IPS-18a (cell line): ENCODE results near the gene LRRK1.

ENCODE experiments used
- H3K27ac ChIP-seq: one replicate; pipeline ENCODE4 v1.5.1; 2013; ENCODE audit warnings: low read length
- H3K27me3 ChIP-seq: one replicate; pipeline ENCODE4 v1.6.1; 2013; ENCODE audit warnings: mild to moderate bottlenecking, low read length; ENCODE audit not compliant: control insufficient read depth, insufficient read depth
- H3K36me3 ChIP-seq: one replicate; pipeline ENCODE4 v1.6.1; 2013; ENCODE audit warnings: low read depth, low read length; ENCODE audit not compliant: control insufficient read depth
- H3K4me1 ChIP-seq: one replicate; pipeline ENCODE4 v1.6.1; 2013; ENCODE audit warnings: low read depth, low read length; ENCODE audit not compliant: control insufficient read depth
- H3K4me3 ChIP-seq: one replicate; pipeline ENCODE4 v1.5.1; 2013; ENCODE audit warnings: low read length
- H3K9ac ChIP-seq: one replicate; pipeline ENCODE4 v1.6.1; 2013; ENCODE audit warnings: mild to moderate bottlenecking, low read length, moderate library complexity
- H3K9me3 ChIP-seq: one replicate; pipeline ENCODE4 v1.6.1; 2013; ENCODE audit warnings: low read depth, low read length; ENCODE audit not compliant: control insufficient read depth

The LRRK1 gene

GRCh38 chr15:101014921-101015841, 96.0 kb downstream of the LRRK1 start:
- no peaks in the 10 kb centered on the region for H3K9me3 ChIP-seq
- H3K4me3 ChIP-seq = no peak overlapping the region
- H3K9ac ChIP-seq = no peak overlapping the region
- no peaks in the 10 kb centered on the region for H3K36me3 ChIP-seq
- H3K27me3 ChIP-seq = no peaks in the 10 kb centered on the region
- H3K27ac ChIP-seq = no peak overlapping the region
- peaks cover 7% of the 10 kb centered on the region for H3K4me1 ChIP-seq

DNA sequence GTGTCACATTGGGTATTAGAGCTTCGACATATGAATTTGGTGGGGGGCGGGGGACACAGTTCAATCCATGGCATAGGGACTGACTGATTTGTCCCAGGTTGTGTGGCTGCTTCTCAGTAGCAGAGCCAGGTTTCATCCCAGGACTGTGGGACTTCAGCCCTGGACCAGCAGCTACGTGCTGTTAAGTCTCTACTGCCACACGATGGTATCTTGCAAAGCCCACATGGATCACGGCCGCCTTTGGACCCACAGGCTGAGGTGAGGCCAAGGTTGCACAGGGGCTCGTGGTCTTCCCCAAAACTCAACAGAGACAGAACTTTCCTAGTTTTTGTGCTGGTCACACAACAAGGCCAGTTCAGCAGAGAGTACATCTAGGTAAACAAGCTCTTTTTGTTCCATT, 97.4 kb downstream of the LRRK1 start:
- no peak overlapping the region for H3K27ac ChIP-seq
- H3K27me3 ChIP-seq = no peaks in the 10 kb centered on the region
- H3K9me3 ChIP-seq = no peaks in the 10 kb centered on the region
- H3K36me3 ChIP-seq = no peaks in the 10 kb centered on the region
- H3K4me1 ChIP-seq = peaks cover 7% of the 10 kb centered on the region
- H3K9ac ChIP-seq = no peak overlapping the region
- no peak overlapping the region for H3K4me3 ChIP-seq

DNA sequence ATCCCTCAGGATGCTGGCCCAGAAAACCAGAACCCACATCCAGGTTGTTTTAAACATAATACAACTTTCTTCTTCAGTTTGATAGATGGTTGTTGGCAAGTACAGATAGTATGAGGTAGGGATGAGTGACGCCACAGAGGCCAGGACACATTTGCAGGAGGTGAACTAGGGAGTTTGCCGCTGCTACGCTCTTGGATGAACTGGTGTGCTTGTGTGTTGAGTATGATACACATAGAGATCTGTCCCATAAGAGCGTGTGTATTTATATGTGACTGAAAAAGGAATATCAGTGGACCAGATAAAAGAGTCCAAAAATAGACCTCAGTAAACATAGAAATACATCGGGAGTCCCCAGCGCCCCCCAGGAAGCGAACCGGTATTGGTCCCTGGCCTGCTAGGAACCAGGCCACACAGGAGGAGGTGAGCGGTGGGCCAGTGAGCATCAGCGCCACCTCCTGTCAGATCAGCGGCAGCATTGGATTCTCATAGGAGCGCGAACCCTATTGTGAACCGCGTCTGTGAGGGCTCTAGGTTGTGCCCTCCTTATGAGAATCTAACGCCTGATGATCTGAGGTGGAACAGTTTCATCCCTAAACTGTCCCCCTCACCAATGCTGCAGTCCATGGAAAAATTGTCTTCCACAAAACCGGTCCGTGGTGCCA, 98.1 kb downstream of the LRRK1 start:
- peaks cover 7% of the 10 kb centered on the region for H3K4me1 ChIP-seq
- no peaks in the 10 kb centered on the region for H3K36me3 ChIP-seq
- H3K9me3 ChIP-seq = no peaks in the 10 kb centered on the region
- no peak overlapping the region for H3K27ac ChIP-seq
- H3K9ac ChIP-seq = no peak overlapping the region
- H3K4me3 ChIP-seq = no peak overlapping the region
- no peaks in the 10 kb centered on the region for H3K27me3 ChIP-seq

- Histone ChIP-seq H3K4me3 (no peak overlapping the region), H3K9me3 (no peaks in the 10 kb centered on the region), H3K27ac (no peak overlapping the region), H3K27me3 (no peaks in the 10 kb centered on the region), H3K36me3 (no peaks in the 10 kb centered on the region), H3K4me1 (peaks cover 7% of the 10 kb centered on the region), H3K9ac (no peak overlapping the region)
Measured at GRCh38 chr15:101018016-101018415, 98.9 kb downstream of the LRRK1 start.

DNA sequence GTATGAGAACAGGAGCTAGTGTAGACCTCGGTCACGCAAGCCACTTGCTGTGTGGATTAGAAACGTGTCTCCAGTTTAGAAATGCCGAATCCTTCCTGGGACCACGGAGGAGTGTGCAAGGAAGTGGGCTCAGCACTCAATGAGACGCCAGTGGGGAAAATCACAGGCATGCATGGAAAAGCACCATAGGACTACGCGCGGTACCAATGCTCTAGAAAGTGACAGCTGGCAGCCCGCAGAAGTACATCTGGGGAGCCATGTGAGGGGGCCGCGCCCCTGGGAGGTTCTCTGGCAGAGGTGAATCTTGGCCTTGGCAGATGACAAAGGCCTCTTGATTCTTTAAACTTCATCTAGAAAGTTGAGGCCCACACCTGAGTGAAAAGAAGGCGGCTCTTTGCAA, 99.3 kb downstream of the LRRK1 start:
- Histone ChIP-seq H3K36me3 (no peaks in the 10 kb centered on the region), H3K27ac (no peak overlapping the region), H3K4me1 (peaks cover 7% of the 10 kb centered on the region), H3K9me3 (no peaks in the 10 kb centered on the region), H3K27me3 (no peaks in the 10 kb centered on the region), H3K9ac (no peak overlapping the region), H3K4me3 (no peak overlapping the region)

- no peak overlapping the region for H3K27ac ChIP-seq
- no peak overlapping the region for H3K9ac ChIP-seq
- no peak overlapping the region for H3K4me3 ChIP-seq
- H3K27me3 ChIP-seq = no peaks in the 10 kb centered on the region
- H3K4me1 ChIP-seq = peaks cover 7% of the 10 kb centered on the region
- no peaks in the 10 kb centered on the region for H3K9me3 ChIP-seq
- H3K36me3 ChIP-seq = no peaks in the 10 kb centered on the region
Measured at GRCh38 chr15:101019366-101019896, 100.3 kb downstream of the LRRK1 start.

- H3K27me3 ChIP-seq = no peaks in the 10 kb centered on the region
Measured at GRCh38 chr15:101020451-101020850, 101.3 kb downstream of the LRRK1 start.

GRCh38 chr15:101020945-101021344, 101.8 kb downstream of the LRRK1 start:
- no peaks in the 10 kb centered on the region for H3K36me3 ChIP-seq
- no peak overlapping the region for H3K9ac ChIP-seq
- no peaks in the 10 kb centered on the region for H3K27me3 ChIP-seq

More at GRCh38 chr15:101020451-101020850, 101.3 kb downstream of the LRRK1 start:
- Histone ChIP-seq H3K9me3 (no peaks in the 10 kb centered on the region), H3K4me3 (no peak overlapping the region), H3K4me1 (peaks cover 4% of the 10 kb centered on the region), H3K27ac (no peak overlapping the region), H3K9ac (no peak overlapping the region), H3K36me3 (no peaks in the 10 kb centered on the region)

GRCh38 chr15:101022306-101022705, 103.1 kb downstream of the LRRK1 start:
- Histone ChIP-seq H3K36me3 (no peaks in the 10 kb centered on the region), H3K9me3 (no peaks in the 10 kb centered on the region), H3K4me3 (no peak overlapping the region), H3K9ac (no peak overlapping the region), H3K4me1 (peaks cover 4% of the 10 kb centered on the region), H3K27ac (no peak overlapping the region), H3K27me3 (no peaks in the 10 kb centered on the region)

More at GRCh38 chr15:101020945-101021344, 101.8 kb downstream of the LRRK1 start:
- no peak overlapping the region for H3K27ac ChIP-seq
- H3K4me1 ChIP-seq = peaks cover 4% of the 10 kb centered on the region
- no peaks in the 10 kb centered on the region for H3K9me3 ChIP-seq
- no peak overlapping the region for H3K4me3 ChIP-seq

DNA sequence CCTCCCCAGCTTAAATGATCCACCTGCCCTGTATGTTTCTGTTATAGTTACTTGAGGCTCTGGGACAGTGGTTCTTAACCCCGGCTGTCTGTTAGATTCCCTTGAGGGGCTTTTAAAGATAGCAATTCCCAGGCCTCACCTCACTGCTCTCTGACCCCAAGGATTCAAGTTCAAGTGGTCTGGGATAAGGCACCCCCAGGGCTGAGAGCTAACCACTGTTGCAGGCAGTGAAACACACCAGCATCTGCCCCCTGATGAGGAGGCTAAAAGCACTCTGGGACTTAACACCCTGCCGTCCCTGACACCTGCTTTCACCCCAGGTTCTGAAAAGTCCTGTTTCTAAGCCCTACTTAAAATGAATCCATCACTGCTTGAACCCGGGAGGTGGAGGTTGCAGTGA, 103.7 kb downstream of the LRRK1 start:
- Histone ChIP-seq H3K9ac (no peak overlapping the region), H3K4me3 (no peak overlapping the region), H3K36me3 (no peaks in the 10 kb centered on the region), H3K4me1 (peaks cover 4% of the 10 kb centered on the region), H3K27ac (no peak overlapping the region), H3K27me3 (no peaks in the 10 kb centered on the region), H3K9me3 (no peaks in the 10 kb centered on the region)

GRCh38 chr15:101023501-101024072, 104.4 kb downstream of the LRRK1 start:
- no peaks in the 10 kb centered on the region for H3K36me3 ChIP-seq
- H3K9ac ChIP-seq = no peak overlapping the region
- H3K4me3 ChIP-seq = no peak overlapping the region
- no peak overlapping the region for H3K27ac ChIP-seq
- H3K4me1 ChIP-seq = peaks cover 4% of the 10 kb centered on the region
- no peaks in the 10 kb centered on the region for H3K27me3 ChIP-seq
- H3K9me3 ChIP-seq = no peaks in the 10 kb centered on the region
